DMS53 (cell line): ENCODE data around the gene PRLH.
"Not testable (repeated sequence)": the region's sequence is repeated elsewhere in the genome, so short reads cannot be mapped to it uniquely, and the experiment has no call there.

Experiments used
- DNase-seq: peaks from one replicate; lab custom pipeline; 2025; lab: John Stamatoyannopoulos, UW

The PRLH gene

DNA sequence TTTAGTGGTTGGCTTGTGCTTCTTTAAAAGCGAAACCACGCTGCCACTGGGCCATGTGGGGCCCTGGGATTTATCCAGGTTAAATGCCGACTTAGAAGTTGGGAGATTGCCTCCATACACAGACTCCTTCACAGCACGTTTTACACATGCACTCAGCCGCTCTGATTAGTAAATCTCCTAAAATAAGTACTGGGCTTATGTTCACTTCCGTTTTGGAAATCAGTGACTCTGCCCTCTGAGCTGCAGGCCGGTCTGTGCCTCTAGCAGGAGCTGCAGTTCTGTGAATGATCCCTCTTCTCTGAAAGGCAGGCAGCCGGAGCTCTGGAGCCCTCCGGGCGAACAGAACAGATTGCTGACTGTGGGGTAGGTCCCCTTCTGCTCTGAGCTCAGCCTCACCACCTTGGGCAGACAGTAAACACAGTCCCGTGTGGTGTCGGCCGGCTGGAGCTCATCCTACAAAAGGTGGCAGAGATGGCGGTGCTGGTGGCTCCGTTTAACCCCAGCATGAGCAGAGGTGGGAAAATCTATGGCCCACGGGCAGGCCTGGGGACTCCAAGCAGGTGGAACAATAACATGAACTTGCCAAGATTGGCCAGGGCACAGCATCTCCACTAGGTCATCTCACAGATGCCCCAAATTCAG, 34.0 kb downstream of the PRLH start:
- DNase-seq, result no peak

DNA sequence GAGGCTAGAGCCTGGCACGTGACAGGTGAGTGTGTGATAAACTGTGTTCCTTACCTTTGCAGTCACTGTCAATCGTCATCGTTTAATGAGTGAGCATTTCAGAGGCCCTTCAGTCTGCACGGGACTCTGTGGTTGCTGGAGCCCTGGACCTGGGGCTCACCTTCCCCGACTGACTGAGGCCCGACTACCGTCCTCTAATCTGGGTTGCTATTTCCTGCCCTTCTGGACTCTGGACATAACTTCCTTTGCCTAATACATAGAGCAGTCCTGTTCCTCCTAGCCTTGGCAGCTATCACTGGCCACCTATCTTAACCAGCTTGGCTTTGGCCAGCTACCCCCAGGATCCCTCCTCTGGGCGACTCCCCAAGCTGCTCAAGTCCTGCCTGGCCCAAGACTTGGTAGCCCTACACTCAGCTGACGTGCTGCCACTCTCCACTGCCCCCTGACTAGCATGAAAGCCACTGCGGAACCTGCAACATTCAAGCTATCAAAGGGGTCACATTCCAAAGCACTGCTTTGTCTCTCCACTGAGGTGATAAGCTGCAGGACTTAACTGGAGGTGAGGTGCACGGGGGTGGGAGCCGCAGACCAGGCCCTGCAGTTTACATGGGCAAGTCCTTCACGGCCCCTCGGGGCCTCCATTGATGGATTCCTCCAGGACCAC, 35.2 kb downstream of the PRLH start:
- no peak for DNase-seq

DNA sequence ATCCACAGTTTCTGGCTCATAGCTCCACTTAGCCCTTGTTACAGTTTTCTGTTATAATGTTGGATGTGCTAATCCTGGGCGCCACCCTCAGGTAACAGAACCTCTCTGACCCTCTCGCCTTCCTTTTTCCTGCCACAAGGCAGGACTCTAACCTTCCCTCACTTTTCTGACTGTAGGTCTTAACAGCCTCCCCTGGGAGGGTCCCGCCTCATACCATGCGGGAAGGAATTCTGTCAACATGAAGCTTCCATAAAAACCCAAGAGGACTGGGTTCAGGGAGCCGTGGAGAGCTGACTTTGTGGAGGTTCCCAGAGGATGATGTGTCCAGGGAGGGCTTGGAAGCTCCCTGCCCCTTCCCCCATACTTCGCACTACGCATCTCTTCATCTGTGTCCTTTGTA, 36.0 kb downstream of the PRLH start:
- no peak for DNase-seq

DNA sequence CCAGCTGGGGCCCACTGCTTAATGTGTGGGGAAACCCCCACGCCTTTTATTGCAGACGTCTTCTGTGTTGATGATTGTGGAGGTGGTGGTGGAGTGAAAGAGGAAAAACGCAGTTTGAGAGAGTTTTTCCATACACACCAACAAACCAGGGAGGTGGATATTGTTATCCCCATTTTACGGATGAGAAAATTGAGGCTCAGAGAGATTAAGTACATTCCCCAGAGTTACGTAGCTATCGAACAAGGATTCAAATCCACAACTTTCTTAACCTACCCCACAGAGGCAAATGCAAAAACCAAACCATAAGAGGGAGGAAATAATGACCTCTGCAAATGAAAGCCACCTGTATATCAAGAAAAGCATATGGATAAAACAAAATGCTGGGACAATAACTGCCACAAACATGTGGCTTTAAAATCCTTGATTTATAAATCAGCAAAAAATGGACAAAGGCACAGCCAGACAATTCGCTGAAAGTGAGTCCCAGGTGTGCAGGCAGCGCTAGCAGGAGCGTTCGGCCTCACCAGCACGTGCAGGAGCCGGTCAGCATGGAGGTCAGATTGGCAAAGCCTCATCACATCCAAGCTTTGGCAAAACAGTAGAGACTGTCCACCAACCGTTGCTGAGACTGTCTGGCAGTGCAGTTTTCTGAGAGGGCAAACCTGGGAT, 36.8 kb downstream of the PRLH start:
- no peak for DNase-seq

DNA sequence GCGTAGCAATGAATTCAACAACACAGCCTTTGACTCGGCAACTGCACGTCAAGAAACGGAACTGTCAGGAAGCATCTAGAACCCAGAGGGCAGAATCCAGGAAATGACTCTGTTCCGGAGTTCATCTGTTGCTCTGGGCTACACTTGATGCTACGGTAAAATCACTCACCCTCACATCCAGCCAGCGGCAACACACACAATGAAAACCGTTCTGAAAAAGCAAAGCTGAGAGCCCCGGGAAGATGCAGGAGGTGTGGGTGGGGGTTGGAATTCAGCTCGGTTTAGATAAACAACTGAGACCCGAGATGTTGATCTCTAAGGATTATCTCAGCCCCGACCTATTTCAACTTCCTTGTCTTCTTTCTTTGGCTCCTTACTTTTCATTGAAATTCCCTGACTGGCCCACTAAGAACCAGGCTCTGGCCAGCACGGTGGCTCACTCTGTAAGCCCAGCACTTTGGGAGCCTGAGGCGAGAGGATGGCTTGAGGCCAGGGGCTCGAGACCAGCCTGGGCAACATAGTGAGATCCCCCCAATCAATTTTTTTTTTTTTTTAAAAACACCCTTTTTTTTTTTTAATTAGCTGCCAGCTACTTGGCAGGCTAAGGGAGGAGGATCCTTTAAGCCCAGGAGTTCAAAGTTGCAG, 37.5 kb downstream of the PRLH start:
- DNase-seq, result no peak

DNA sequence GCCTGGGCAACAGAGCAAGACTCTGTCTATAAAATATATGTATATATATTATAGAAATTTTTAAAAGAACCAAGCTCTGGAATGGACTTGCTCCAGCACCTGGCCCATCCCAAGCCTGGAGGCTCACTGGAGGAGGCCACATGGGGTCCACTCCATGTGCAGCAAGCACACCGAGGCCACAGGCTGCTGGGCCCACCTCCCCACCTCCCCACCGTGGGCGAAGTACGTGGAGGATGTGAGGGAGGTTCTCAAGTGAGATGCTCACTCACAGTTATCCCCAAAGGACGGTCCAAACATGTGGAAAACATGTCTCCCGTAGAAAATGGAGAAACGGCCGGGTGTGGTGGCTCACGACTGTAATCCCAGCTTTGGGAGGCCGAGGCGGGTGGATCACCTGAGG, 38.0 kb downstream of the PRLH start:
- DNase-seq, result no peak

DNA sequence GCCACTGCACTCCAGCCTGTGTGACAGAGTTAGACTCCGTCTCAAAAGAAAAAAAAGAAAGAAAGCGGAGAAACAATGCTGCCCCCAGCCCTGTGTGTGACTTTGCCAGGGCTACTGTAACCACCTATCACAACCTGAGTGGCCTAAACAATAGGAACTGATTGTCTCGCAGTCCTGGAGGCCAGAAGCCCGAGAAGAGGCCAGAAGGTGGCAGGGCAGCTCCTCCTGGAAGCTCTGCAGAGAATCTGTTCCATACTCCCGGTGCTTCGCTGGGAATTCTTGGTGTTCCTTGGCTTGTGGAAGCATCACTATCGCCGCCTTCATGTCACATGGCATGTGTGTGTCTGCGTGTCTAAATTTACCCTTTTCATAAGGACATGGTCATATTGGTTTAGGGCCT, 38.6 kb downstream of the PRLH start:
- DNase-seq, result peak; percentile 73

DNA sequence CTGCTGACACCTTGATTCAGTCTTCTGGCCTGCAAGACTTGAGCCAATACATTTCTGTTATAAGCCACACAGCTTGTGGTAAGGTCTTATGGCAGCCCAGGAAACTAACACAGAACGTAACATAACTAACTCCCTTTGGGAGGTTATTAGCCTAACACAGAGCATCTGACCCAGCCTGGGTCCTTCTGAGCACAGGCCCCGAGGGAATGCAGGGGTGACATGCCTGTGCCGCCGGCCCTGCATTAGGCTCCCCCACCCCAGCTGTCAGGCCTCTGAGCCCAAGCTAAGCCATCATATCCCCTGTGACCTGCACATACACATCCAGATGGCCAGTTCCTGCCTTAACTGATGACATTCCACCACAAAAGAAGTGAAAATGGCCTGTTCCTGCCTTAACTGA, 40.1 kb downstream of the PRLH start:
- DNase-seq, result not testable (repeated sequence)

DNA sequence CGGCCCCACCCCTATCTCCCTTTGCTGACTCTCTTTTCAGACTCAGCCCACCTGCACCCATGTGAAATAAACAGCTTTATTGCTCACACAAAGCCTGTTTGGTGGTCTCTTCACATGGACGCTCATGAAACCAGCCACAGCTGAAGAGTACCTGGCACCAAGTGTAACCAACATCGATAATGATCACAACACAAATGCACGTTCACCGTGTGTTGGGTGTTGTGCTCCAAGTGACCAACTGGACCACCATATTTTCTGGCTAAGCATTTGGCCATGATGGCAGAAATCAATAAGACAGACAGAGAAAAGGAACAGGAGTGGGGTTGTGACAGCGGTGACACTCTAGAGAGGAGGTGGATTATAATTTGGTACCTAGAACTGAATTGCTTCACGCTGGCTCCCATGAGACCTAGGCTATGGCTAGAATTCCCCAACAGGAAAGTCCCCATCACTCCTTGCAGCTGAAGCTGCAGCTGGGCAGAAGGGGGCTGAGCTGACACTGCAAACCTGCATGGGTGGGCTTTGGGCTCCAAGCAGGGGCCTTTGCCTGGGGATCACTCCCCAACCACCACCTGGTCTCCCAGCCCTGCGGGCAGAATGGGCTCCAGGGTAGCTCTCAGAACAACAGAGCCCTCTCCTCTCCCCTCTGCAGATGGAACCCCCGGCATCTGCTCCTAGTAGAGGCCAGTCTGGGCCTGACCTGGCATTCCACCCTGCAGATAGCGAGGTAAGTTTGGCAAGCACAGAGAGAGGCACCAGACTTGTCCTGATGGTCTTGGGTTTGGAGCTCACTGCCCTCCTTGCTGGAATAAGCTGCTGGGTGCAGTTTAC, 46.4 kb downstream of the PRLH start:
- DNase-seq, result no peak

DNA sequence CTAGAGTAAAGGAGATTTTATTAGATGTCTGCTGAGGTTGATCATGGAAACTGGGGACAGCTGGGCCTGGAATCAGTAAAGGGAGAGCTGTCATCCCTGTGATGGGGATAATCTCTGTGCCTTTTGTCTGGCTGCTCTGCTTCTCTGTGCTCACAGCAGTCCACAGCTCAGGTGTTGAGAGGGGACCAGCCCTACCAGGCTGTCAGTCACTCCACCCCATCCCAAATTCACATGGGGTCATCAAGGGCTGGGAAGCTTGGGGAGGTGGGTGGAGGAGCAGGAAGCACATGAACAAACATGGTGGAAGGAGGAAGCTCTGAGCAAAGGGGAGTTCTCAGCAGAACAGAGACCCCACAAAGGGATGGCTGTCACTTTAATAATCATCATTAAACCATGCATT, 47.3 kb downstream of the PRLH start:
- DNase-seq, result no peak

DNA sequence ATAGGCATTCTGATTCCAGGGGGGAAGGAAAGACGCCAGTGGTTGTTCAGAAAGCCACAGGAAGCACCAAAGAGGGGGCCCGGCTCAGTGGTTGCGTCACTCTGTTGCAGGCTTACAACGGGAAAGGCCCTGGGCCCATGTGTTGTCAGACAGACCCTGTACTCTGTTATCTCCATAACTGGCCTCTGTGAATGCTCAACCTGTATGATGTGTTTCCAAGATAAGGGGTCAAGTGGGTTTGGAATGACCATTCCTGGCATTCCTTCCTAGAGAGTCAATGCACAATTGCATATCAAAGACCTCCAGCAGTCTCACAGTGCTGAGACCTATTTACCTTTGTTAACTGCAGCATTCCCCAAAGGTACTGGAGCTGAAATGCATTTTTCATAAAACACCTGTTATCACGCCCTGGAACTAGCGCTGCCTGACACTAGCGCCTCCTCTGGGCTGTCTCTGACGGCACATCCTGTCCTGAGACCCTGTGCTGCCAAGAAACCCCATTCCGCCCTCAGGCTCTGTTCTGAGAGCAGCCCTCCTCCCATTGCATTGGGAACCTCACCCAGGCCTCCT, 47.9 kb downstream of the PRLH start:
- DNase-seq, result no peak

DNA sequence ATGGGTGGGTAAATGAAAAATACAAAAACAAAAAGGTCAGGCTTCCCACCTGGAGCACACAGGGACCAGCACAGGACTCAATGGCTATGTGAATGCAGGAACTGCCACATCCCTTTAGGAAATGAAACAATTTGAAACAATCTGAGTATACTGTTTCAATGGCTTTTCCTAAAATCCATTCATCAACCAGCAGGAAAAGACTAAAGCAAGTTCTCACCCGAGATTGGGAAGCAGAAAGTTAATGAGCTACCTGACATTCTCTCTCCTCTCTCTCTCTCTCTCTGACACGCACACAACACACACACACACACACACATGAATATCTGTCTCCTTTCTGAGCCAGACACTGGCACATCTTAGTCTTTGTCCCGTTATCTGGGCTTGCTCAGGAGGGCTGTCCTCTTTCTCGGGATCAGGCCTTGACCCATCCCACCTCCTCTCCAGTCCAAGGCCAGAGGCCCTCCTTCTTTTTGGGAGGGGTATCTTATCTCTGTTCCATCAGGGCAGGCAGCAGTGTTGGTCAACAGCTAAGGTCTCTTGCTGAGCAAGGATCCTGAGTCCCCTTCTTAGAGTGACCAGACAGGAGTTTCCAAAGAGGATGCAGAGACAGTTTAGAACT, 49.4 kb downstream of the PRLH start:
- DNase-seq, result no peak

DNA sequence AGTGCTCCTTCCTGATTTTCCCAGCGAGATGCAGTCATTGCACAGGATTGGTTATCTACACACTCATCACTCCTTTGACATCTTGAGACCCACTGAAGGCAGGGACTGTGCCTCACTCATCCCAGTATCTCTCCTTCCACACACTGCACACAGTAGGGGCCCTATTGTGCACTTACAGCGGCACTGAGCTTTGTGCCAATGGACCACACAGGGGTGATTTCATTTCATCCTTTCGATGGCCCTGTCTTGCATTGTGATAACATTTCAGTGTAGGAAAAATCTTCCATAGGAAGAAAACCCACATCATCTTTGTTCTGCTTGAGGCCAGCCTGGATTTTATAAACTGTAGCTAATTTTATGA, 50.0 kb downstream of the PRLH start:
- DNase-seq, result no peak
